Mononuclear cell (primary cell): ENCODE measurements around the gene RERE. TPM values are rescaled to one million over a fixed set of nuclear protein-coding genes. Genes with fewer than 3 reads are reported as not detected.

Source experiments
- H3K27me3 ChIP-seq: 2 replicates; pipeline ENCODE4 v1.6.0; 2011; ENCODE audit warnings: low read length, control low read depth; ENCODE audit not compliant: insufficient read depth
- H3K4me1 ChIP-seq: 2 replicates; pipeline ENCODE4 v1.5.1; 2011; ENCODE audit warnings: mild to moderate bottlenecking, low read length, control low read depth; ENCODE audit not compliant: insufficient read depth
- H3K4me3 ChIP-seq: 2 replicates; pipeline ENCODE4 v1.5.1; 2011; ENCODE audit warnings: mild to moderate bottlenecking, low read length, moderate library complexity
- H3K9me3 ChIP-seq: 2 replicates; pipeline ENCODE4 v1.5.1; 2011; ENCODE audit warnings: low read depth, mild to moderate bottlenecking, control low read depth, low read length
- total RNA-seq: library from RNA; depleted of rRNA; stranded (reverse); fragments of >200 nt; gene quantifications from one replicate; pipeline ENCODE4 v1.2.3, GENCODE V29; 2012

Gene RERE
- total RNA-seq, 1 donor, result 60.7 TPM

DNA sequence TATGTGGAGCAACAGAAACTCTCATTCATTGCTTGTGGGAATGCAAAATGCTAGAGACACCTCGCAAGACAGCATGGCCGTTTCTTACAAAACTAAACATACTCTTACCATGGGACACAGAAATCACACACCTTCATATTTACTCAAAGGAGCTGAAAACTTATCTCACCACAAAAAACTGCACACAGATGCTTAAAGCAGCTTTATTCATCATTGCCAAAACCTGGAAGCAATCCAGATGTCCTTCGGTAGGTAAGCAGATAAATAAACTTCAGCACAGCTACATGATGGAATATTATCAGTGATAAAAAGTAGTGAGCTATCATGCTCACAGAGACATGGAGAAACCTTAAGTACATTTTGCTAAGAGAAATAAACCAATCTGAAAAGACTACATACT is 124.3 kb downstream of the RERE start:
- Histone ChIP-seq H3K4me3 (no peak overlapping the region), H3K27me3 (no peaks in the 10 kb centered on the region), H3K9me3 (no peaks in the 10 kb centered on the region), H3K4me1 (peaks cover 2% of the 10 kb centered on the region)

DNA sequence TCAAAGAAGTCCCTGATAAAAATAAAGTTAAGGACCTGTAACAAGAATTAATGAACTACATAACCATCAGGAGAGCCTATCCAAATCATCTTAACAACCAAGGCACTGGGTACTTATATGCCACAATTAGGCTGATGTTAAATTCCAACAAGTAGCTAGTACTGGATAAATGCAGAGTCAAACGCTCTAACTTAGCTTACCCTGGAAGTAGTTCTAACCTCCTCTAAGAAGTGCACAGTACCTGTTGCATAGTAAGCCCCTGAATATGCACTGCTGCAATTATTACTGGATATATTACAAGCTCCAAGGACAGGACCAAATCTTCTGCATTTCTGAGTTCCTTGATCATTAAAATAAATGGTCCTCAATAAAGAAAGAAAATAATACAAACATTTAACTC is 125.8 kb downstream of the RERE start:
- Histone ChIP-seq H3K27me3 (no peaks in the 10 kb centered on the region), H3K9me3 (no peaks in the 10 kb centered on the region), H3K4me3 (no peak overlapping the region), H3K4me1 (peaks cover 13% of the 10 kb centered on the region)

DNA sequence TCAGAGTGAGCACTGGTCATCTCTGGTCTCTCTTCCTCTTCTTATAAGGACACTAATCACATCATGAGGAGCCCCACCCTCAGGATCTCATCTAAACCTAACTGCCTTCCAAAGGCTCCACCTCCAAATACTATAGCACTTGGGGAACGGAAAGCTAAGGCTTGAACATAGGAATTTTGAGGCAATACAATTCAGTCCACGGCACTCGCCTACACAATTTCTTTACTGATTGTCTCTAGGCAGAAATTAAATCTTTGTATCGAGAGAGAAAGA is 127.3 kb downstream of the RERE start:
- Histone ChIP-seq H3K27me3 (no peaks in the 10 kb centered on the region), H3K4me3 (no peak overlapping the region), H3K4me1 (peaks cover 14% of the 10 kb centered on the region), H3K9me3 (no peaks in the 10 kb centered on the region)

GRCh38 chr1:8689431-8690252 is 127.8 kb downstream of the RERE start:
- H3K4me3 ChIP-seq, result no peak overlapping the region
- H3K4me1 ChIP-seq, result peaks cover 15% of the 10 kb centered on the region
- no peaks in the 10 kb centered on the region for H3K9me3 ChIP-seq
- H3K27me3 ChIP-seq, result no peaks in the 10 kb centered on the region

DNA sequence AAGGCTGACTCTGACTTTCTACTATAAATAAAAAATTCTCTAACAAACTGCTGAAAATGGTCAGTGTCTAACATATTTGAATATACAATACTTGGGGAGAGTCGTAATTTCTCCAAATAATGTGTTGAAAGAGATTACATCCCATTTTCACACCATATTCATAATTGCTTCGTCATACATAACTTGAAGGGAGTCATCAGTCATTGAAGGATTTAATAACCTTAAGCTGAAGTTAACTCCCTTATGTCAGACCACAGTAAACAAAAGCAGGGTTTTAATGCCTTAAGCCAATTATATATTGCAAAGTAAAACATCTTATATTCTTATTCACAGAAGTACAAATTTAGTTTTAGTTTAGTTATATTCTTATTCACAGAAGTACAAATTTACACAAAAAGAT is 129.9 kb downstream of the RERE start:
- H3K4me3 ChIP-seq, result no peak overlapping the region
- peaks cover 17% of the 10 kb centered on the region for H3K4me1 ChIP-seq
- H3K27me3 ChIP-seq, result no peaks in the 10 kb centered on the region
- H3K9me3 ChIP-seq, result no peaks in the 10 kb centered on the region

GRCh38 chr1:8687039-8687438 is 130.4 kb downstream of the RERE start:
- Histone ChIP-seq H3K9me3 (no peaks in the 10 kb centered on the region), H3K4me1 (peaks cover 17% of the 10 kb centered on the region), H3K27me3 (no peaks in the 10 kb centered on the region)

GRCh38 chr1:8685463-8685862 is 132.0 kb downstream of the RERE start:
- Histone ChIP-seq H3K4me3 (no peak overlapping the region), H3K9me3 (no peaks in the 10 kb centered on the region), H3K4me1 (peaks cover 17% of the 10 kb centered on the region), H3K27me3 (no peaks in the 10 kb centered on the region)

More at GRCh38 chr1:8687039-8687438, 130.4 kb downstream of the RERE start:
- H3K4me3 ChIP-seq, result no peak overlapping the region

GRCh38 chr1:8684590-8684989 is 132.8 kb downstream of the RERE start:
- Histone ChIP-seq H3K27me3 (no peaks in the 10 kb centered on the region), H3K9me3 (no peaks in the 10 kb centered on the region), H3K4me3 (no peak overlapping the region), H3K4me1 (peaks cover 17% of the 10 kb centered on the region)

GRCh38 chr1:8682573-8682972 is 134.9 kb downstream of the RERE start:
- no peak overlapping the region for H3K4me3 ChIP-seq
- H3K9me3 ChIP-seq, result no peaks in the 10 kb centered on the region
- no peaks in the 10 kb centered on the region for H3K27me3 ChIP-seq
- H3K4me1 ChIP-seq, result peaks cover 12% of the 10 kb centered on the region

DNA sequence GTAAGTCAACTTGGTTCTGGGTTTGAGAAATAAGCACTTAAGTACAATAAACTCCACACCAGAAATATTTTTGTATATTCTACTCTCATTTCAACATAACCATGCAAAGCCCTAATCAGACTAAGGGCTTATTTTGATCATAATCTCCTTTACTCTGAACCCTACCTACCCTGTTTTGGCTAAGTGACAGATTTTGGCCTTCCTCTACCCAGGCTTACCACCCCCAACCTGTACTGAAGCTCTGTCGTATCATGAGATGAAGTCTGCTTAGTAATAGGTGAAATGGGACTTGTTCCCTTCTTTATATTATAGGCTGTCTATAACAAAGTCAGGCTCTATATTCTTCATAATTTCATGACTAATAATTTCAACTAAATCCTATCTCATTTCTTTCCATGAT is 135.5 kb downstream of the RERE start:
- H3K27me3 ChIP-seq, result no peaks in the 10 kb centered on the region
- no peak overlapping the region for H3K4me3 ChIP-seq
- peaks cover 7% of the 10 kb centered on the region for H3K4me1 ChIP-seq
- H3K9me3 ChIP-seq, result no peaks in the 10 kb centered on the region

DNA sequence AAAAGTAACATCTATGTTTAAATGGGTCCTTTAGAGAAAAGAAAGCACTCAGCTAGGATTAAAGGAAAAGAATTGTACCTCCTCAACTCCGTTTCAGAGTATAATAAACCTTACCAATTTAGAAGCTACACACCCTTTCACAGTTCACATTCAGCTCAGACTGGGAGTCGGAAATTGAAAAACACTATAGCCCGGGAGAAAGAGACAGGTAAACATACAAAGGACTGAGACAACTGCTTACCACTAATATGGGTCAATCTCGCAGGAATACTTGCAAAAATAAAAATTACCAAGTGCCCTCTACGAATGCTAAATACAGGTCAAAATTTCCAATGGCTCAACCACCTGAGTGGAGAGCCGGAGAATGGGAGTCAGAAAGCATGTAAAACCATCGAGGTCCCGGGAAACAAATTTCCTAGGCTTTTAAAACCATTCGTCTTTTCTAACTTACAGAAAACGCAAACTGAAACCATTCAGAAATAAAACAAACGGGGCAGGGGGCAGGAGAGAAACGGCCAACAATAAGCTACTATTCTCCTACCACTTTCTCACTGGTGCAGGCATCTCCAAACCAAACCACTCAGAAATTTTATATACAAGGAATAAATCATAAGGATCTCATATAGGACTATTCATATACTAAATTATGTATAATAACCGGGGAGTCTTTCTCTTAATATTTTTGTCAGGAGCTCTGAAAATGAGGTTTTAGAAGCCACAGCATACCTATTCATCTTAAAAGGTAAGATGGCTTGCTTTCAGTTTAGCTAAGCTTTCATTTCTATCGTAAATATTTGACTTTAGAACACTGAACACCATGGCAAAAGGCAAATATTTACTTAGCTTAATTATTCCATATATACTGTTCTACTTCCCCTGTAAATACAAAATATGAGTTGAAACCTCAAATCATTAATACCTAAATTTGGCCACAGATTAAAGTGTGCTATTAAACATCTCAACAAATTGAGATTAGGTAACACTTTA is 136.5 kb downstream of the RERE start:
- H3K4me3 ChIP-seq, result no peak overlapping the region
- H3K27me3 ChIP-seq, result no peaks in the 10 kb centered on the region
- H3K4me1 ChIP-seq, result peaks cover 3% of the 10 kb centered on the region
- H3K9me3 ChIP-seq, result no peaks in the 10 kb centered on the region

GRCh38 chr1:8679929-8680663 is 137.3 kb downstream of the RERE start:
- Histone ChIP-seq H3K4me1 (peaks cover 3% of the 10 kb centered on the region), H3K27me3 (no peaks in the 10 kb centered on the region), H3K9me3 (no peaks in the 10 kb centered on the region), H3K4me3 (no peak overlapping the region)

DNA sequence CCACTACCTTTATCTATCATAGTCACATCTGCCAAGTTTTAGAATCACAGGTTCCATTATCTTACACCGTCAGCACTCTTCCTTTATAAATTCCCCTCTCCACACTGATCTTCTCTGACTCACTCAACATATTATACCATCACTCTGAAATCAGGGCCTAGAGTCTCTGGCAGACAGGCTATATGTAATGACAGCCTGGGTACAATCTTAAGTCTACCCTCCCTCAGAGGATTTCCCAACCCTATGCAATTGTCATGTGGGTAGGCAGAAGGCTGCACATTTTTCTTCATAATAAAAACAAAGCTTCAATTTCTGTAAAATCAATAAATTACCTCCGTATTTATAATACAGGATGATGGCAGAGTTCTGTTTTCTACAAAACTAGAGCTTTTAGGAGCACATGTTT is 138.0 kb downstream of the RERE start:
- H3K27me3 ChIP-seq, result no peaks in the 10 kb centered on the region
- no peaks in the 10 kb centered on the region for H3K4me1 ChIP-seq
- no peaks in the 10 kb centered on the region for H3K9me3 ChIP-seq
- no peak overlapping the region for H3K4me3 ChIP-seq

DNA sequence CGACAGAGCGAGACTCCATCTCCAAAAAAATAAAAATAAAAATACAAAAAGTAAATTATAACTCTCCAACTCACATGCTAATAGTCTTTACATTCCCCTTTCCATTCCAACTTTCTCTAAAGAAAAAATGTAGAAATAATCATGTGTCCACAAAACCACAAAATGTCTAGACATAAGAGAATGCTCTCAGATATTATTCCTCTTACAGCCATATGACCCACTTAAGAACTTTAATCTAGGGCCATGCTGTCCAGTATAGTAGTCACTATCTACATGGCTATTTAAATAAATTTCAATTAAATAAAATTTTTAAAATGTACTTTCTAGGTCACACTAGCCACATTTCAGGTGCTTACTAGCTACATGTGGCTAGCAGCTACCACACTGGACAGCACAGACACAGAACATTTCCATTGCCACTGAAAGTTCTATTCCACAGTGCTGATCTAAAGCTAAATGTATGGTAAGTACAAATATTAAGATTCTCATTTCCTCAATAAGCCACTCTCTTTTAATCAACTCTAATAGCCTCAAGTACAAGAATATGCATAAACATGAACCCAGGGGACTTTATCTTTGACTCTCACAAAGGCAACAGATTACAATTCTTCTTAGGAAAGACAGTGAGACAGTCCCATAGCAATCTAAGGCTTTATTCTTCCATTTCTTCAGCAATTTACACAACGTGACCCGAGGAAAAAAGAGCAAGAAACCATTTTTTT is 138.6 kb downstream of the RERE start:
- Histone ChIP-seq H3K4me3 (no peak overlapping the region), H3K27me3 (no peaks in the 10 kb centered on the region), H3K9me3 (no peaks in the 10 kb centered on the region), H3K4me1 (no peaks in the 10 kb centered on the region)
